Fibroblast of lung (primary cell): Measurements from ENCODE around the gene ALDH1A2. TPM values are rescaled to one million over a fixed set of nuclear protein-coding genes. Genes with fewer than 3 reads are reported as not detected.

ENCODE experiments used
- DNase-seq, 2 donors: peaks; one replicate each; pipeline versions ENCODE4 v3.0.0 to v3.0.0-alpha.2; 2010; ENCODE audit warnings: low read depth in 2 of 2
- H2AFZ ChIP-seq: 2 replicates; pipeline ENCODE4 v1.5.1; 2012; ENCODE audit warnings: low read length, control low read depth, inconsistent platforms
- H3K27ac ChIP-seq: 2 replicates; pipeline ENCODE4 v1.5.1; 2011; ENCODE audit warnings: low read length, control low read depth; ENCODE audit not compliant: insufficient read depth
- H3K27me3 ChIP-seq: 2 replicates; pipeline ENCODE4 v1.5.1; 2011; ENCODE audit warnings: mild to moderate bottlenecking, low read length; ENCODE audit not compliant: control insufficient read depth, insufficient read depth
- H3K36me3 ChIP-seq: 2 replicates; pipeline ENCODE4 v1.5.1; 2011; ENCODE audit warnings: low read length; ENCODE audit not compliant: control insufficient read depth, insufficient read depth
- H3K4me1 ChIP-seq: 2 replicates; pipeline ENCODE4 v1.5.1; 2011; ENCODE audit warnings: low read length; ENCODE audit not compliant: control insufficient read depth, insufficient read depth; ENCODE audit errors: extremely low read depth
- H3K4me2 ChIP-seq: 2 replicates; pipeline ENCODE4 v1.5.1; 2011; ENCODE audit warnings: low read length, control low read depth; ENCODE audit not compliant: insufficient read depth; ENCODE audit errors: extremely low read depth
- H3K4me3 ChIP-seq, 4 experiments: fragments of 200-600 bp in 1 of 4; sonication (generic) in 1 of 4; replicated peaks in 1 of 4; 2 replicates each; pipeline ENCODE4 v1.5.1; 2011 to 2016; ENCODE audit warnings: low read length in 4 of 4, low read depth in 3 of 4, mild to moderate bottlenecking in 3 of 4, control low read depth in 2 of 4, inconsistent platforms in 1 of 4, mixed read lengths in 1 of 4; ENCODE audit not compliant: insufficient read depth in 1 of 4; ENCODE audit errors: control extremely low read depth in 1 of 4
- H3K79me2 ChIP-seq: 2 replicates; pipeline ENCODE4 v1.5.1; 2012; ENCODE audit warnings: mild to moderate bottlenecking, low read length, inconsistent platforms; ENCODE audit not compliant: control insufficient read depth, insufficient read depth
- H3K9ac ChIP-seq: 2 replicates; pipeline ENCODE4 v1.5.1; 2011; ENCODE audit warnings: mild to moderate bottlenecking, low read length, control low read depth; ENCODE audit not compliant: insufficient read depth
- H3K9me3 ChIP-seq: 2 replicates; pipeline ENCODE4 v1.5.1; 2012; ENCODE audit warnings: low read depth, low read length; ENCODE audit not compliant: control insufficient read depth, insufficient read depth
- H4K20me1 ChIP-seq: 2 replicates; pipeline ENCODE4 v1.5.1; 2011; ENCODE audit warnings: low read length; ENCODE audit not compliant: control insufficient read depth, insufficient read depth; ENCODE audit errors: extremely low read depth
- EZH2 ChIP-seq: IDR thresholded peaks from 2 replicates; pipeline ENCODE4 v1.5.1; 2012; ENCODE audit warnings: low read length, control low read depth, mild to moderate bottlenecking; ENCODE audit errors: missing control alignments
- polyA plus RNA-seq, 2 donors: library from polyadenylated mRNA; depleted of rRNA in 1 of 2; stranded (reverse) in 1 of 2; unstranded in 1 of 2; fragments of >200 nt; gene quantifications; 2 replicates each; pipeline ENCODE4 v1.2.1, GENCODE V29; 2011 to 2012; ENCODE audit warnings: missing spikeins in 1 of 2
- total RNA-seq: library from RNA; depleted of rRNA; stranded (reverse); fragments of >200 nt; gene quantifications from 2 replicates; pipeline ENCODE4 v1.2.1, GENCODE V29; 2014
- TF ChIP-seq, protein P1 (sequence below), 2 donors: IDR thresholded peaks in 1 of 2; conservative IDR thresholded peaks in 1 of 2; 1 replicate in 1 of 2; 2 replicates in 1 of 2; pipeline ENCODE4 v1.5.1; 2011 to 2012; ENCODE audit warnings: low read length in 2 of 2, control low read depth in 1 of 2, inconsistent platforms in 1 of 2, low read depth in 1 of 2, mild to moderate bottlenecking in 1 of 2

ALDH1A2 gene
- total and polyA plus RNA-seq, 2 donors (not counting 1 experiment from before 2014, with no cell fraction given) = 1.1 to 2.3 TPM

DNA sequence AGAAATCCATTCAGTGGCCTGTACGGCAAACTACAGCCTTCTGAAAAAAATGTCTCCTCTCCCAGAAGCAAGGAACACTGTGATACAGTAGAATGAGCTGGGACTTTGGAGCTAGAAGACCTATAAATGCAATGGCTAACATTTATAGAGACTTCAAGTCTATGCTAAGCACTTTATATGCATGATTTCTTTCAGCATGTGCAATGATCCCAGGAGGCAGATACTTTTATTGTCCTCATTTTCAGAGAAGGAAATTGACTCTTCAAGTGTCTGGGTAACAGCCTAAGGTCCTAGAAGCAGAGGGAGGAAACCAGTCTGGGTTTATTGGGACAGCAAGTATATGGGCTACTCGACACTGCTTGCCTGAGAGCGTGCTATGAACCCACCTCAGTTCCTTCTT is 140.9 kb downstream of the ALDH1A2 start:
- TF ChIP-seq, protein P1, sequence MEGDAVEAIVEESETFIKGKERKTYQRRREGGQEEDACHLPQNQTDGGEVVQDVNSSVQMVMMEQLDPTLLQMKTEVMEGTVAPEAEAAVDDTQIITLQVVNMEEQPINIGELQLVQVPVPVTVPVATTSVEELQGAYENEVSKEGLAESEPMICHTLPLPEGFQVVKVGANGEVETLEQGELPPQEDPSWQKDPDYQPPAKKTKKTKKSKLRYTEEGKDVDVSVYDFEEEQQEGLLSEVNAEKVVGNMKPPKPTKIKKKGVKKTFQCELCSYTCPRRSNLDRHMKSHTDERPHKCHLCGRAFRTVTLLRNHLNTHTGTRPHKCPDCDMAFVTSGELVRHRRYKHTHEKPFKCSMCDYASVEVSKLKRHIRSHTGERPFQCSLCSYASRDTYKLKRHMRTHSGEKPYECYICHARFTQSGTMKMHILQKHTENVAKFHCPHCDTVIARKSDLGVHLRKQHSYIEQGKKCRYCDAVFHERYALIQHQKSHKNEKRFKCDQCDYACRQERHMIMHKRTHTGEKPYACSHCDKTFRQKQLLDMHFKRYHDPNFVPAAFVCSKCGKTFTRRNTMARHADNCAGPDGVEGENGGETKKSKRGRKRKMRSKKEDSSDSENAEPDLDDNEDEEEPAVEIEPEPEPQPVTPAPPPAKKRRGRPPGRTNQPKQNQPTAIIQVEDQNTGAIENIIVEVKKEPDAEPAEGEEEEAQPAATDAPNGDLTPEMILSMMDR (conservative IDR thresholded peaks at IDR 0.05 in 1 of 2, IDR thresholded peaks at IDR 0.05 in 1 of 2; ENCODE audit: low read depth in 1 of 2, low read length in 2 of 2) = no peak
- TF ChIP-seq EZH2 = no peak
- Histone ChIP-seq H3K9me3 (no peaks in the 10 kb centered on the region), H3K79me2 (no peaks in the 10 kb centered on the region), H3K27me3 (no peaks in the 10 kb centered on the region), H2AFZ (no peak overlapping the region), H3K9ac (no peak overlapping the region), H3K4me1 (no peaks in the 10 kb centered on the region), H4K20me1 (no peaks in the 10 kb centered on the region), H3K4me3 (no peak overlapping the region), H3K27ac (no peak overlapping the region), H3K4me2 (no peak overlapping the region), H3K36me3 (no peaks in the 10 kb centered on the region)
- DNase-seq = no peak

DNA sequence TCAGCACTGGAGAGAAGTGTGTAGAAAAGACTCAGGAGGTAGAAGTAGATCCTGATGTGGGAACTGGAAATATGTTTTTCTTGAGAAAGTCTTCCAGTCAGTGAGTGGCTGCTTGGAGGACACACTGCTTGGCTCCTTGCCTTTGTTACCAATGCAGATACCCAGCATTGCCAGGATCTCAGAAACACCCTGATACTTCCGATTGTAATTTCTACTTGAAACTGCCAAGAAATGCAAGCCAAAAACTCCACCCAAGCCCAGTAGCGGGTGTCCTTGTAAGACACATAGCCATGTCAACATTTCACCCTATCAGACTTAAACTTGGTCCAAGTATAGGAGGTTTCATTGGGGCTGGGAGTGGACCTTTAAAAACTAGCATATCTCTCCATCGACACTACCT is 141.8 kb downstream of the ALDH1A2 start:
- TF ChIP-seq, protein P1 (conservative IDR thresholded peaks at IDR 0.05 in 1 of 2, IDR thresholded peaks at IDR 0.05 in 1 of 2; ENCODE audit: low read depth in 1 of 2, low read length in 2 of 2) = no peak
- no peak for TF ChIP-seq EZH2
- Histone ChIP-seq H3K36me3 (no peaks in the 10 kb centered on the region), H2AFZ (no peak overlapping the region), H4K20me1 (no peaks in the 10 kb centered on the region), H3K4me3 (no peak overlapping the region), H3K27ac (no peak overlapping the region), H3K4me2 (no peak overlapping the region), H3K4me1 (no peaks in the 10 kb centered on the region), H3K9ac (no peak overlapping the region), H3K9me3 (no peaks in the 10 kb centered on the region), H3K27me3 (no peaks in the 10 kb centered on the region), H3K79me2 (no peaks in the 10 kb centered on the region)
- peak in 1 of 2 donors; percentile 18 for DNase-seq

DNA sequence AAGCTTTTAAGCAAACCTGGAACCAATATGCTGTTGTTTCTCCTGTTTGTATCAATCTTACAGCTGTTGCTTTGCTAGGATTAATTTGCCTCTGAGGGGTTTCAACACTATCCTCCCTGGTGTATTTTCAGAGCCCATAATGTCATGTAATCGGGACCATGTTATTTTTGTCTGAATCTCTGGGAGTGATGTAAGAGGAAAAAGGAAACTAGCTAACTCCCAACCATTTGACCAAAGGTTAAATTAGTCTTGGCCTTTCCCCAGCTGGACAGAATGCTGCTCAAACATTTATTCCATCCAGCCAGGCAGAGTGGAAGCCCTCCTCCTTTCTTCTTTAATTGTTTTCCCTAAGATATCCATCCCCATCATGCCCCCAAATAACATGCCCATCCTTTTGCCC is 142.2 kb downstream of the ALDH1A2 start:
- DNase-seq = peak in 1 of 2 donors; percentile 64
- no peak overlapping the region for H3K9ac ChIP-seq
- H3K9me3 ChIP-seq = no peaks in the 10 kb centered on the region
- no peaks in the 10 kb centered on the region for H4K20me1 ChIP-seq
- TF ChIP-seq, protein P1 (conservative IDR thresholded peaks at IDR 0.05 in 1 of 2, IDR thresholded peaks at IDR 0.05 in 1 of 2; ENCODE audit: low read depth in 1 of 2, low read length in 2 of 2) = no peak
- no peak for TF ChIP-seq EZH2
- no peaks in the 10 kb centered on the region for H3K36me3 ChIP-seq
- H3K27me3 ChIP-seq = no peaks in the 10 kb centered on the region
- no peak overlapping the region for H3K4me3 ChIP-seq
- H3K4me2 ChIP-seq = no peak overlapping the region
- no peaks in the 10 kb centered on the region for H3K4me1 ChIP-seq
- no peak overlapping the region for H2AFZ ChIP-seq
- H3K27ac ChIP-seq = no peak overlapping the region
- H3K79me2 ChIP-seq = no peaks in the 10 kb centered on the region
